Endothelial cell of hepatic sinusoid (primary cell): ENCODE data around the gene PIK3R1.

Experiments used
- in situ Hi-C: cut with HindIII; loops from 2 replicates; pipeline ENCODE4 v1.10.0; 2017; ENCODE audit warnings: low sequenced_read_pairs

Gene PIK3R1

DNA sequence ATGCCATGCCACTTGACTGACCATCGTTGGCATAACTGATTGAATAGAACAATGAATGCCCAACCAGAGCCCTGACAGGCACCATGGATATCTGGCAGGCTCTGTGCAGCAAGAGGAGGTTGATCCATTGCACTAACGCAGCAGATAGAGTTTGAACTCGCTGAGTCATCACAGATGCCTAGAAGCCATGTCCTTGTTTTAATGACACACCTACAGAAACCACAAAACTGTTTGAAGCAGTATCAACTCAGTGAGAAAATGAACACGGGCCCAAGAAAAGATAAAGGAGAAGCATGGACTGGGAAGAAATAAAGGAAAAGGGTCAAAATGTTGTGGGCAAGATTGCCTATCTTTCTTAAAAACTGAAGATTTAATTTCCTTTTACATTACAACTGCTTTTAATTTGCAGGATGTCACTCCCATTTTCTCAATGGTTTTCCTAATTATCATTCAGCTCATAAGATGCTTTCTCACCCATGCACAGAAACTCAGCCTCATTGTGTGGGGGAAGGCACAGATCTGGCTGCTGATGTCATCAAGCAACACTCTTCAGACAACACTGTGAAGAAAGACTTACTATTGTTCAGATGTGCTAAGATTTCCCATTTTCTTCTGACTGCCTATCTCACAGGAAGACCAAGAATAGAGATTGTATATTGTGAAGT is 129.0 kb downstream of the PIK3R1 start:
- in situ Hi-C loops: loop anchor here (5.0 kb wide), 1 partner anchor 37 kb away; no protein-coding TSS in a partner anchor

DNA sequence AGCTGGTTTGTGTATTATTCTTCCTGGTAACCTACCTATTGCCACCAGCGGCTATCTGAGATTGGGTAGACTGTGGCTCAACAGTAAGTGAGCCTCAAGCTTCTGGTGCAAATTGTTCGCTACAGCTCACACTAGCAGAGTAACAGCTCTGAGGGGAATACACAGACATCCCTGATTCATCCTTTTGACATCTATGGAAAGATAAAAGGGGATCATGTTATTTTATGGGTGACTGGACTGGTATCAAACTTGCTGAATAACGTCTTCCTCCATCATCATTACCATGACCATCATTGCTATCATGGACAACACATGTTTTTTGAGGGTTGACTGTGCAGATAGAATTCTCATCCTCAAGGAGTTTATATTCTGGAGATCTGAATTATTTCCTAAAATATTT is 129.6 kb downstream of the PIK3R1 start:
- in situ Hi-C loops: loop anchor here (5.0 kb wide), 1 partner anchor 38 kb away; no protein-coding TSS in a partner anchor

DNA sequence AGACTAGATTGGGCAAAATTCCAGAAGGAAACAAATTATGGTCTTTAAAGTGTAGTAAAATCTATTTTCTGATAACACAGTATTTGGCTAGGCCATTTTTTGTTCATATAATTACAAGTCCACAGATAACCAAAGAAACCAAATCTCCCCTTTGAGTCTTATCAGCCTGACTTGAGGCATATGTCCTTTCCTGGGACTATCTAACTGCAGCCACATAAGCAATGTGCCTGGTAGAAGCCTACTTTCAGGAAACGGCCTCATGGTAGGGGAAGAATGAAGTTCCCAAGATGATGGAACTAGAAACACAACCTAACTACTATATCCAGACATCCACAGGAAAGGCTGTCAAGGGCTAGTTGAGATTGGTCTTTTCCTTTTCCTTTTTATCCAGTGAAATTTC is 130.0 kb downstream of the PIK3R1 start:
- in situ Hi-C loops: loop anchor here (5.0 kb wide), 1 partner anchor 38 kb away; no protein-coding TSS in a partner anchor

GRCh38 chr5:68347536-68347935 is 132.0 kb downstream of the PIK3R1 start:
- in situ Hi-C loops: loop anchor here (5.0 kb wide), 1 partner anchor 40 kb away; no protein-coding TSS in a partner anchor

DNA sequence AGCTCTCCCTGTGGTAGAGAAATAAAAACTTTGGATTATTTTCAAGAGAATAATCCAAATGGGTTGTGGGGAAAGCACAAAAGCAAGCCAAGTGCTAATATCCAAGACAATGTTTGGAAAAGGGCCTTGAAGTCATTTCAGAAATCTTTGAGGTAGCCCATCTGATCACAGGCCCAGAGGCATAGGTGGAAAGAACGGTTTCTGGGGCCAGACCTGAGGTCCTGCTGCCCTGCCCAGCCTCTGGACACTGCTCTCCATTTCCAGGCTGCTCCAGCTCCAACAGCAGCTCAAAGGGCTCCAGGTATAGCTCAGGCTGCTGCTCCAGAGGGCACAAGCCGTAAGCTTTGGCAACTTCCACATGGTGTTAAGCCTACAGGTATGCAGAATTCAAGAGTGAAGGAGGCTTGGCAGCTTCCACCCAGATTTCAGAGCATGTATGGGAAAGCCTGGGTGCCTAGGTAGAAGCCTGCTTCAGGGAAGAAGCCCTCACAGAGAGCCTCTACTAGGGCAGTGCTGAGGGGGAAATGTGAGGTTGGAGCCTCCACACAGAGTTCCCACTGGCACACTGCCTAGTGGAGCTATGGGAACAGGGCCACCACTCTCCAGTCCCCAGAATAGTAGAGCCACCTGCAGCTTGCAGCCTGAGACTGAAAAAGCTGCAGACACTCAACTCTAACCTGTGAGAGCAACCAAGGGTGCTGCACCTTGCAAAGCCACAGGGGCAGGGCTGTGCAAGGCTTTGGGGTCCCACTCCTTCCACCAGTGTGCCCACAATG is 133.1 kb downstream of the PIK3R1 start:
- in situ Hi-C loops: loop anchor here (5.0 kb wide), 1 partner anchor 41 kb away; no protein-coding TSS in a partner anchor

- in situ Hi-C loops: no loop called here
Measured at GRCh38 chr5:68350176-68350575, 134.6 kb downstream of the PIK3R1 start.
